Stimulated activated CD4-positive, alpha-beta T cell treated with anti-CD3 and anti-CD28 coated beads, Interleukin-15, amount 100 ng/mL, for 1 hour (primary cell): ENCODE measurements around the gene MAPK1.

Source experiments
- DNase-seq, 2 donors: peaks; one replicate each; pipeline ENCODE4 v3.0.0-alpha.2; 2020; ENCODE audit warnings: low read depth in 1 of 2, low spot score in 1 of 2

MAPK1 gene

DNA sequence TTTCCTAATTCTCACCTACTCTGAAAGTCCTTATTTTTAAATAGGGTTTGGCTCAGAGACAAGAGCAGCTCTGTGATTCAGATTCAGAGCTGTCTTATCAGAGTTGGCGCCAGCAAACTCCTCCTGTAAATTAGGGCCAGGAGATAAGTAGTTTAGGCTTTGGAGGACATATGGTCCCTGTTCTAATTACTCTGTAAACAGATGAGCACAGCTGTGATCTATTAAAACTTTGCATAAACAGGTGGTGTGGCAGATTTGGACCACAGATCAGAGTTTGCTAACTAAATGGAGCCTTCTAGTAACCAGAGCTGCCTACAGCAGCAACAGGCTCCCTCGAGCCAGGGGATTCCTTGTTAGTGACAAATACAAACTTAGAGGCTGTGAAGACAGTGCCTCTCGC lies 159.8 kb downstream of the MAPK1 start:
- no peak for DNase-seq
